HepG2 (cell line): Measurements from ENCODE around the gene NAPG. TPM values are rescaled to one million over a fixed set of nuclear protein-coding genes. Genes with fewer than 3 reads are reported as not detected.

Experiments used
- ATAC-seq: fragments of 200-7000 bp; cut with Tn5 transposase; 3 replicates; pipeline ENCODE4 v1.9.1; 2020; ENCODE audit warnings: mild to moderate bottlenecking, moderate library complexity
- BruUV-seq: library from RNA; stranded (reverse); fragments of 400-500 nt; replicated peaks from 2 replicates; lab custom pipeline; 2021; lab: Mats Ljungman, UMichigan
- CTCF ChIA-PET: fragments of 300-600 bp; formaldehyde crosslinking; extraction: SDS; loops from one replicate; lab custom pipeline; 2021; ENCODE audit warnings: low total read pairs, inconsistent platforms, low intra/inter-chr PET ratio; lab: Yijun Ruan, JAX
- POLR2A ChIA-PET: fragments of 350-600 bp; sonication (Branson Sonifier 250); formaldehyde crosslinking; loops from one replicate; lab custom pipeline; 2020; ENCODE audit warnings: antibody characterized with exemption, inconsistent platforms; lab: Yijun Ruan, JAX
- DNase-seq: peaks from one replicate; pipeline ENCODE4 v3.0.0-alpha.2; 2015; ENCODE audit warnings: low spot score
- FAIRE-seq: peaks from 3 replicates; lab custom pipeline; 2011; peaks lifted over from hg19 to GRCh38; lab: Jason Lieb, UNC
- H2AFZ ChIP-seq: one replicate; pipeline ENCODE4 v1.6.1; 2011; ENCODE audit warnings: low read length, inconsistent platforms
- H3K27ac ChIP-seq: fragments of 300-600 bp; 3 replicates; pipeline ENCODE4 v1.8.0; 2011; ENCODE audit warnings: mixed run types, mild to moderate bottlenecking, mixed read lengths, low read length, inconsistent platforms; ENCODE audit not compliant: insufficient read depth; ENCODE audit errors: extremely low read length
- H3K27me3 ChIP-seq, 2 experiments: fragments of 200-600 bp in 1 of 2; 2 replicates in 1 of 2; 3 replicates in 1 of 2; pipeline versions ENCODE4 v1.6.0 to v1.8.0; 2011; ENCODE audit warnings: low read length in 2 of 2, mild to moderate bottlenecking in 2 of 2, moderate library complexity in 2 of 2, inconsistent platforms in 1 of 2; ENCODE audit not compliant: insufficient read depth in 2 of 2, control insufficient read depth in 1 of 2
- H3K36me3 ChIP-seq, 2 experiments: fragments of 200-600 bp in 1 of 2; replicated peaks in 1 of 2; 2 replicates in 1 of 2; 3 replicates in 1 of 2; pipeline versions ENCODE4 v1.5.1 to v1.8.0; 2011; ENCODE audit warnings: low read length in 2 of 2, inconsistent platforms in 1 of 2; ENCODE audit not compliant: insufficient read depth in 2 of 2, control insufficient read depth in 1 of 2
- H3K4me1 ChIP-seq: 2 replicates; pipeline ENCODE4 v1.5.1; 2012; ENCODE audit warnings: low read length, inconsistent platforms; ENCODE audit not compliant: insufficient read depth
- H3K4me2 ChIP-seq: 2 replicates; pipeline ENCODE4 v1.6.0; 2011; ENCODE audit warnings: low read depth, low read length, inconsistent platforms
- H3K4me3 ChIP-seq, 3 experiments: fragments of 200-600 bp in 1 of 3; sonication (generic), shearing (Covaris generic) in 1 of 3; replicated peaks in 1 of 3; 2 replicates each; pipeline ENCODE4 v1.5.1; 2011 to 2016; ENCODE audit warnings: low read length in 3 of 3, inconsistent platforms in 2 of 3, low read depth in 2 of 3, mild to moderate bottlenecking in 2 of 3, control low read depth in 1 of 3, mixed read lengths in 1 of 3; ENCODE audit not compliant: insufficient read depth in 1 of 3
- H3K79me2 ChIP-seq: one replicate; pipeline ENCODE4 v1.6.1; 2011; ENCODE audit warnings: low read length, inconsistent platforms; ENCODE audit not compliant: insufficient read depth
- H3K9ac ChIP-seq: 2 replicates; pipeline ENCODE4 v1.6.0; 2011; ENCODE audit warnings: mild to moderate bottlenecking, low read depth, low read length, inconsistent platforms; ENCODE audit not compliant: insufficient read depth
- H3K9me3 ChIP-seq: 2 replicates; pipeline ENCODE4 v1.5.1; 2012; ENCODE audit warnings: mild to moderate bottlenecking, low read length
- H4K20me1 ChIP-seq: 2 replicates; pipeline ENCODE4 v1.6.0; 2011; ENCODE audit warnings: inconsistent platforms, mild to moderate bottlenecking, low read length, moderate library complexity; ENCODE audit not compliant: insufficient read depth
- CEBPB ChIP-seq: IDR thresholded peaks from 2 replicates; pipeline ENCODE4 v1.6.1; 2011; ENCODE audit warnings: low read depth, low read length, improper control_type of control experiment, borderline replicate concordance
- FOSL2 ChIP-seq: sonication (generic); formaldehyde crosslinking; IDR thresholded peaks from 2 replicates; pipeline ENCODE4 v1.4.0; 2020; ENCODE audit warnings: missing genetic modification reagents
- MTA3 ChIP-seq: sonication (generic); formaldehyde crosslinking; IDR thresholded peaks from 2 replicates; pipeline ENCODE4 v1.4.0; 2020; ENCODE audit warnings: missing genetic modification reagents
- ZNF292 ChIP-seq: sonication (generic); formaldehyde crosslinking; IDR thresholded peaks from 2 replicates; pipeline ENCODE4 v1.8.1; 2022; ENCODE audit warnings: mild to moderate bottlenecking, low read depth, missing genetic modification reagents, borderline replicate concordance
- ZNF891 ChIP-seq: sonication (generic); formaldehyde crosslinking; IDR thresholded peaks from 2 replicates; pipeline ENCODE4 v1.5.0; 2020; ENCODE audit warnings: mild to moderate bottlenecking, missing genetic modification reagents
- WGBS: methylation state at CpG from one replicate; pipeline ENCODE4 v1.1.6; 2017; ENCODE audit warnings: low lambda C conversion rate; 5-methylcytosine and 5-hydroxymethylcytosine counted together
- in situ Hi-C: cut with HindIII; loops from 2 replicates; pipeline ENCODE4 v1.10.0; 2017; ENCODE audit warnings: low pct_unique_long_range_greater_than_20kb; ENCODE audit not compliant: extremely low pct_ligation_motif_present
- intact Hi-C: fragments of 100-400 bp; cut with micrococcal nuclease; formaldehyde crosslinking; loops from one replicate; pipeline ENCODE4 v1.10.0; 2022; ENCODE audit not compliant: unreplicated experiment
- polyA plus RNA-seq, 8 experiments: library from polyadenylated mRNA; depleted of rRNA in 3 of 8; stranded (reverse) in 7 of 8; unstranded in 1 of 8; fragments of >200 nt; fragmentation: Illumina TruSeq in 4 of 8; extraction: Trizol in 4 of 8; gene quantifications; 2 replicates each; pipeline versions ENCODE4 v1.2.1 to v1.2.3, GENCODE V29; 2011 to 2016; ENCODE audit warnings: low read depth in 4 of 8, missing spikeins in 1 of 8, mixed read lengths in 1 of 8; ENCODE audit not compliant: insufficient read depth in 1 of 8
- total RNA-seq, 5 experiments: library from RNA; depleted of rRNA; stranded (reverse); fragments of >200 nt; fragmentation: Illumina TruSeq; extraction: Trizol; gene quantifications; 2 replicates each; pipeline ENCODE4 v1.2.3, GENCODE V29; 2016; ENCODE audit warnings: low read depth in 1 of 5
- TF ChIP-seq, protein P1 (sequence below): sonication (generic); formaldehyde crosslinking; conservative IDR thresholded peaks from 2 replicates; pipeline ENCODE4 v1.8.0; 2022; ENCODE audit warnings: missing genetic modification reagents

NAPG gene
- total and polyA plus RNA-seq, 2 of the 13 experiments (the other 11 are each of a cell fraction or from before 2014, with no cell fraction given): 19.8 to 34.4 TPM

DNA sequence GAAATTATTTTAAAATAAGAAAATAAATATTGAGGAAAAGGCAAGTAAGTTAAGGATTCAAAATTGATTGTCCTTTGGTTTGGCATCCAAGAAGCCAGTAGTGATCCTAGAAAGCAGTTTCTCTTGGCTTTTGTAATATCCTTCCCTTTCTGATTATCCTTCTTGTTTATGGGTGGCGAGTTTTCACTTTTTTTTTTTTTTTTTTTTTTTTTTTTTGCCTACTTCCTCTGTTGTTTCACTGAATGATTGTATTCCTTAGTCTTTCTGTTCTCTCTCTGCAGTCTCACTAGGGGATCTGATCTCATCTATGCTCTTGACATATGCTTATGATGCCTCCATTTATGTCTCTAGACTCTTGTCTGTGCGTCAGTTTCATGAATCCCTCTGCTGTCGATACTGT, 4.2 kb downstream of the NAPG start (continued):
- no peak for TF ChIP-seq ZNF292 (CRISPR knock-in tag)

DNA sequence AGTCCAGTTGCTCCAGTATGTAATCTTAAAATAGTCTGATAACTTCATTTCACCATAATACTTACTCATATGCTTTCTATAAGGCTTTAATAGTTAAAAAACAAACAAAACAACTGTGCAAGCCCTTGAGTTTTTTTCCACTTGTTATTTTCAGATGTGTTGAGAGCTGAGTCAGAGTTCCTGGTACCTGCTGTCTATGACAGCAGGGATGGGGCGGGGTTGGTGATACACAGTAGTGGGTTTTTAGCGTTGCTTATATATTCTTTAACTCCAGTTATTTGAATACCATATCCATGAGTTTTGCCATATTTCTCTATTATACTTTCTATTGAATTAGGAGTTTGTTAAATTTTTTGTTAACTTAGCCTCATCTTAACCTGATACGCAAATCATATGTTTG, 5.0 kb downstream of the NAPG start:
- Histone ChIP-seq H2AFZ (no peak overlapping the region), H3K36me3 (peaks cover 0 to 13% of the 10 kb centered on the region in 2 experiments; a peak in 4 of 5 replicates), H3K4me1 (peaks cover 31% of the 10 kb centered on the region), H3K4me2 (no peak overlapping the region), H3K79me2 (peaks cover 57% of the 10 kb centered on the region), H3K27ac (no peak overlapping the region), H3K9me3 (no peaks in the 10 kb centered on the region), H3K4me3 (no peak overlapping the region), H3K9ac (no peak overlapping the region), H3K27me3 (no peaks in the 10 kb centered on the region; a peak in 1 of 5 replicates), H4K20me1 (peaks cover 8% of the 10 kb centered on the region)
- FAIRE-seq: no peak
- intact Hi-C loops (no loop called here), in situ Hi-C loops (no loop called here)
- BruUV-seq: no TSS peak
- no peak for DNase-seq
- ChIA-PET CTCF (no interaction called here), POLR2A (no interaction called here)
- no peak for ATAC-seq
- WGBS: 83% methylated on average over 3 of the region's 3 CpGs
- TF ChIP-seq, protein P1, sequence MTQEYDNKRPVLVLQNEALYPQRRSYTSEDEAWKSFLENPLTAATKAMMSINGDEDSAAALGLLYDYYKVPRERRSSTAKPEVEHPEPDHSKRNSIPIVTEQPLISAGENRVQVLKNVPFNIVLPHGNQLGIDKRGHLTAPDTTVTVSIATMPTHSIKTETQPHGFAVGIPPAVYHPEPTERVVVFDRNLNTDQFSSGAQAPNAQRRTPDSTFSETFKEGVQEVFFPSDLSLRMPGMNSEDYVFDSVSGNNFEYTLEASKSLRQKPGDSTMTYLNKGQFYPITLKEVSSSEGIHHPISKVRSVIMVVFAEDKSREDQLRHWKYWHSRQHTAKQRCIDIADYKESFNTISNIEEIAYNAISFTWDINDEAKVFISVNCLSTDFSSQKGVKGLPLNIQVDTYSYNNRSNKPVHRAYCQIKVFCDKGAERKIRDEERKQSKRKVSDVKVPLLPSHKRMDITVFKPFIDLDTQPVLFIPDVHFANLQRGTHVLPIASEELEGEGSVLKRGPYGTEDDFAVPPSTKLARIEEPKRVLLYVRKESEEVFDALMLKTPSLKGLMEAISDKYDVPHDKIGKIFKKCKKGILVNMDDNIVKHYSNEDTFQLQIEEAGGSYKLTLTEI: no peak
- TF ChIP-seq MTA3 (CRISPR knock-in tag) (no peak), FOSL2 (CRISPR knock-in tag) (peak; percentile 45)

DNA sequence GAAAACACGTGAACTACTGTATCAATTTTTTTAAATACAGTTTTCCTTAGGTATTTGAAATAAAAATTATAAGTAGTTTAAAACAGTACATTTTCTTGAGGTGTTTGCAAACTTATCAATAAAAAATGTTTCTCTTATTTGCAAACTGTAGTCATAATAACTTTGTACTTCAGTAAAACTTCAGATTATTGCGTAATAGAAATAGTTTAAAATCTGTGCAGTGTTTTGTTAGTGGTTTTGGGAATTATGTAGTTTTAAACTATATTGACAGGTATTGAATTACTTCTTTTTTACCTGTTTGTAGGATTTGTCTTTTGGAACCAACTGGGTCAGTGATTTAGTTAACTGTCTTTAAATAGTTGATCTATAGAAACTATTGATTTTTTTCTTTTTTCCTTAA, 7.3 kb downstream of the NAPG start:
- no peak for DNase-seq
- TF ChIP-seq ZNF891 (CRISPR knock-in tag): no peak
- TF ChIP-seq CEBPB: peak; percentile 77; the same call in 1 of the 2 replicates
- ChIA-PET CTCF (no interaction called here), POLR2A (no interaction called here)
- no TSS peak for BruUV-seq
- Histone ChIP-seq H2AFZ (no peak overlapping the region), H3K79me2 (peaks cover 41% of the 10 kb centered on the region), H3K4me2 (no peak overlapping the region), H4K20me1 (peaks cover 3% of the 10 kb centered on the region; the same call in 1 of the 2 replicates), H3K36me3 (peaks cover 0 to 15% of the 10 kb centered on the region in 2 experiments; a peak in 4 of 5 replicates), H3K4me3 (no peak overlapping the region), H3K9ac (no peak overlapping the region), H3K27me3 (no peaks in the 10 kb centered on the region), H3K27ac (no peak overlapping the region), H3K9me3 (no peaks in the 10 kb centered on the region), H3K4me1 (peaks cover 21% of the 10 kb centered on the region)
- in situ Hi-C loops (no loop called here), intact Hi-C loops (no loop called here)
- FAIRE-seq: no peak
- ATAC-seq: no peak
- 97% methylated on average over 2 of the region's 2 CpGs for WGBS
